Trophoblast cell (in vitro differentiated cells and primary cell): ENCODE data around the gene MRM3.
A peak's percentile ranks its signal among the peaks of the same experiment; 100 is the strongest.
"Not testable (repeated sequence)": the region's sequence is repeated elsewhere in the genome, so short reads cannot be mapped to it uniquely, and the experiment has no call there.

Source experiments
- DNase-seq, 2 donors: peaks; one replicate each; pipeline ENCODE4 v3.0.0-alpha.2; 2016
- H2AFZ ChIP-seq: 2 replicates; pipeline ENCODE4 v1.6.1; 2013; ENCODE audit warnings: low read length, moderate library complexity, mild to moderate bottlenecking; ENCODE audit not compliant: insufficient read depth, poor library complexity
- H2AK5ac ChIP-seq: 2 replicates; pipeline ENCODE4 v1.6.1; 2013; ENCODE audit warnings: mild to moderate bottlenecking, low read length
- H2BK120ac ChIP-seq: 2 replicates; pipeline ENCODE4 v1.6.1; 2013; ENCODE audit warnings: low read length, mild to moderate bottlenecking, moderate library complexity; ENCODE audit not compliant: insufficient read depth, poor library complexity
- H2BK12ac ChIP-seq: 2 replicates; pipeline ENCODE4 v1.6.1; 2013; ENCODE audit warnings: mild to moderate bottlenecking, low read length, moderate library complexity
- H2BK5ac ChIP-seq: 2 replicates; pipeline ENCODE4 v1.6.1; 2013; ENCODE audit warnings: low read length, low read depth, moderate library complexity, mild to moderate bottlenecking; ENCODE audit not compliant: poor library complexity
- H3K14ac ChIP-seq: 2 replicates; pipeline ENCODE4 v1.6.1; 2013; ENCODE audit warnings: mild to moderate bottlenecking, low read length
- H3K18ac ChIP-seq: 2 replicates; pipeline ENCODE4 v1.6.1; 2013; ENCODE audit warnings: mild to moderate bottlenecking, low read length
- H3K23ac ChIP-seq: 2 replicates; pipeline ENCODE4 v1.6.1; 2013; ENCODE audit warnings: low read length
- H3K27ac ChIP-seq: 2 replicates; pipeline ENCODE4 v1.5.1; 2013; ENCODE audit warnings: low read depth, mild to moderate bottlenecking, inconsistent platforms, low read length, moderate library complexity
- H3K27me3 ChIP-seq: 2 replicates; pipeline ENCODE4 v1.6.1; 2013; ENCODE audit warnings: inconsistent platforms, mild to moderate bottlenecking, low read length, moderate library complexity; ENCODE audit not compliant: insufficient read depth
- H3K36me3 ChIP-seq, 2 experiments: 1 replicate in 1 of 2; 2 replicates in 1 of 2; pipeline ENCODE4 v1.6.1; 2013; ENCODE audit warnings: low read length in 2 of 2, mild to moderate bottlenecking in 2 of 2, moderate library complexity in 1 of 2; ENCODE audit not compliant: insufficient read depth in 2 of 2, control insufficient read depth in 1 of 2
- H3K4ac ChIP-seq: 2 replicates; pipeline ENCODE4 v1.6.1; 2013; ENCODE audit warnings: low read depth, mild to moderate bottlenecking, low read length, moderate library complexity
- H3K4me1 ChIP-seq, 2 experiments: 1 replicate in 1 of 2; 2 replicates in 1 of 2; pipeline ENCODE4 v1.6.1; 2013; ENCODE audit warnings: low read length in 2 of 2, mild to moderate bottlenecking in 2 of 2, moderate library complexity in 1 of 2; ENCODE audit not compliant: insufficient read depth in 2 of 2, control insufficient read depth in 1 of 2
- H3K4me2 ChIP-seq: 2 replicates; pipeline ENCODE4 v1.6.1; 2013; ENCODE audit warnings: inconsistent platforms, mild to moderate bottlenecking, low read length, moderate library complexity
- H3K4me3 ChIP-seq: 2 replicates; pipeline ENCODE4 v1.5.1; 2013; ENCODE audit warnings: mild to moderate bottlenecking, low read depth, low read length, inconsistent platforms
- H3K79me1 ChIP-seq: one replicate; pipeline ENCODE4 v1.6.1; 2013; ENCODE audit warnings: low read length
- H3K79me2 ChIP-seq: 2 replicates; pipeline ENCODE4 v1.6.1; 2013; ENCODE audit warnings: low read length, mild to moderate bottlenecking; ENCODE audit not compliant: control insufficient read depth, insufficient read depth, poor library complexity
- H3K9ac ChIP-seq: 2 replicates; pipeline ENCODE4 v1.6.1; 2013; ENCODE audit warnings: mild to moderate bottlenecking, low read length
- H3K9me3 ChIP-seq: 2 replicates; pipeline ENCODE4 v1.6.1; 2013; ENCODE audit warnings: low read depth, mild to moderate bottlenecking, control low read depth, inconsistent platforms, low read length; ENCODE audit not compliant: insufficient read depth
- H4K12ac ChIP-seq: 2 replicates; pipeline ENCODE4 v1.6.1; 2013; ENCODE audit warnings: low read depth, mild to moderate bottlenecking, low read length, moderate library complexity
- H4K8ac ChIP-seq: 2 replicates; pipeline ENCODE4 v1.6.1; 2013; ENCODE audit warnings: low read depth, mild to moderate bottlenecking, low read length, moderate library complexity
- H4K91ac ChIP-seq: one replicate; pipeline ENCODE4 v1.6.1; 2013; ENCODE audit warnings: low read depth, mild to moderate bottlenecking, low read length, moderate library complexity
- WGBS: extraction: QIAGEN DNeasy Blood & Tissue Kit; methylation state at CpG from one replicate; pipeline ENCODE4 v1.1.7; 2013; ENCODE audit warnings: missing lambda C conversion rate; ENCODE audit not compliant: insufficient read length, insufficient coverage; ENCODE audit errors: extremely low coverage; 5-methylcytosine and 5-hydroxymethylcytosine counted together

MRM3 gene

GRCh38 chr17:752620-753219 is 29.4 kb upstream of the MRM3 start:
- Histone ChIP-seq H2BK12ac (peak overlapping the region; percentile 33), H2AK5ac (peak overlapping the region; percentile 80), H3K23ac (no peak overlapping the region), H3K4me1 (peaks cover 9 to 11% of the 10 kb centered on the region in 2 experiments), H3K4ac (peak overlapping the region; percentile 66), H3K9me3 (peaks cover 5% of the 10 kb centered on the region), H4K8ac (peak overlapping the region; percentile 97), H4K12ac (peak overlapping the region; percentile 95), H2BK5ac (peak overlapping the region; percentile 29), H3K79me2 (peaks cover 14% of the 10 kb centered on the region), H3K9ac (peak overlapping the region; percentile 11), H3K4me2 (peak overlapping the region; percentile 76), H3K27ac (no peak overlapping the region), H2AFZ (peak overlapping the region; percentile 85), H2BK120ac (peak overlapping the region; percentile 40), H3K18ac (peak overlapping the region; percentile 84), H3K27me3 (no peaks in the 10 kb centered on the region), H3K14ac (peak overlapping the region; percentile 89), H3K79me1 (peaks cover 11% of the 10 kb centered on the region), H3K4me3 (peak overlapping the region; percentile 97), H3K36me3 (peaks cover 11 to 13% of the 10 kb centered on the region in 2 experiments), H4K91ac (peak overlapping the region; percentile 89)
- WGBS = no CpG with 5 or more reads among the region's 43 CpGs
- DNase-seq = peak in 1 of 2 donors; percentile 16

GRCh38 chr17:753418-753817 is 28.7 kb upstream of the MRM3 start:
- peaks cover 9 to 11% of the 10 kb centered on the region in 2 experiments for H3K4me1 ChIP-seq
- H4K8ac ChIP-seq = no peak overlapping the region
- no peak overlapping the region for H3K9ac ChIP-seq
- no peak overlapping the region for H3K4me3 ChIP-seq
- H3K14ac ChIP-seq = no peak overlapping the region
- H2BK5ac ChIP-seq = no peak overlapping the region
- no peaks in the 10 kb centered on the region for H3K27me3 ChIP-seq
- no peak overlapping the region for H4K12ac ChIP-seq
- no peak overlapping the region for H2BK120ac ChIP-seq
- H3K79me2 ChIP-seq = peaks cover 14% of the 10 kb centered on the region
- no peak overlapping the region for H2AK5ac ChIP-seq
- H3K36me3 ChIP-seq = peaks cover 5 to 9% of the 10 kb centered on the region in 2 experiments
- no peak overlapping the region for H4K91ac ChIP-seq
- H2AFZ ChIP-seq = no peak overlapping the region
- no peak for DNase-seq
- H2BK12ac ChIP-seq = no peak overlapping the region
- no peak overlapping the region for H3K4me2 ChIP-seq
- H3K27ac ChIP-seq = no peak overlapping the region
- no peak overlapping the region for H3K4ac ChIP-seq
- no CpG with 5 or more reads among the region's 13 CpGs for WGBS
- H3K18ac ChIP-seq = no peak overlapping the region
- H3K9me3 ChIP-seq = peaks cover 4% of the 10 kb centered on the region
- peaks cover 11% of the 10 kb centered on the region for H3K79me1 ChIP-seq
- no peak overlapping the region for H3K23ac ChIP-seq

DNA sequence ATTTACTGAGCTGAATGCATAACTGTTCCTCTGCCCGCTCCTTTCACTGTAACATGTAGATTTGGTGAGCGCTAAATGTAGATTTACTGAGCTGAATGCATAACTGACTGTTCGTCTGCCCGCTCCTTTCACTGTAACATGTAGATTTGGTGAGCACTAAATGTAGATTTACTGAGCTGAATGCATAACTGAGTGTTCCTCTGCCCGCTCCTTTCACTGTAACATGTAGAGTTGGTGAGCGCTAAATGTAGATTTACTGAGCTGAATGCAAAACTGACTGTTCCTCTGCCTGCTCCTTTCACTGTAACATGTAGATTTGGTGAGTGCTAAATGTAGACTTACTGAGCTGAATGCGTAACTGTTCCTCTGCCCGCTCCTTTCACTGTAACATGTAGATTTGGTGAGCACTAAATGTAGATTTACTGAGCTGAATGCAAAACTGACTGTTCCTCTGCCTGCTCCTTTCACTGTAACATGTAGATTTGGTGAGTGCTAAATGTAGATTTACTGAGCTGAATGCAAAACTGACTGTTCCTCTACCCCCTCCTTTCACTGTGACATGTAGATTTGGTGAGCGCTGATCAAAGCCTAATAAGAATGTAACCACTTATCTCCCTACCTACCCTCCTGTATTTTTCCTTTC is 26.7 kb upstream of the MRM3 start:
- not testable (repeated sequence) for H2BK5ac ChIP-seq, H2BK120ac ChIP-seq, H2AFZ ChIP-seq, H3K4ac ChIP-seq, H3K9me3 ChIP-seq, H3K14ac ChIP-seq, H3K23ac ChIP-seq, H2AK5ac ChIP-seq, DNase-seq, H3K4me3 ChIP-seq, H3K4me2 ChIP-seq, H3K18ac ChIP-seq, H4K8ac ChIP-seq, H3K27me3 ChIP-seq, H3K27ac ChIP-seq, H2BK12ac ChIP-seq, H3K9ac ChIP-seq, H4K91ac ChIP-seq, H4K12ac ChIP-seq
- Histone ChIP-seq H3K79me1 (peaks cover 11% of the 10 kb centered on the region), H3K79me2 (peaks cover 14% of the 10 kb centered on the region), H3K4me1 (peaks cover 9 to 11% of the 10 kb centered on the region in 2 experiments), H3K36me3 (peaks cover 8 to 12% of the 10 kb centered on the region in 2 experiments)
- no CpG with 5 or more reads among the region's 9 CpGs for WGBS

DNA sequence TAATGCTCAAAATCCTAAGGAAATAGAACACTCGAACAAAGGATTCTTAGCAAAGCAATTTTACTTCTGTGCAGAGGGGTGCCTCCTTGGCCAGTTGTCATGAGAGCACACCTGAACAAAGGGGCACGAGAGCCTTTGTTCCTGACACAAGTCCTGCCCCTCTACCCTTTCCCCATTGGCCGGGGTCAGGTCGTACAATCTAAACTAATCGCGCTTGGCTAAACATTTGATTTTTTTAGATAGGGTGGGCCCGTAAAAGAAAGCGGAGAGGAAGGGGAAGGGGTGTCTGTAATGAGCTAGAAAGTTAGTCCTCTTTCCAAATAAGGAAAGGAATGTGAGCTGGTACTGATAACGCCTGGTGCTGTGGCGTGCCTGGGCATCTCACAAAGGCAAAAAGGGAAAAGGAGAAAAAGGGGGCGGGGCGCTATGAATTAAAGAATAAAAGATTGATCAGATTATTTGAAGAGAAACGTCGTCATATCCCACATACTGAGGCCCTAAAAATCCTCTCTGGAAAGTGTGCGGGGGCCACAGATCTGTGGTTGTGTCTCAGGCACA is 26.1 kb upstream of the MRM3 start:
- H4K12ac ChIP-seq, H2AK5ac ChIP-seq, H3K27ac ChIP-seq, H3K4me2 ChIP-seq, H2AFZ ChIP-seq, H2BK120ac ChIP-seq, H2BK5ac ChIP-seq, H3K9me3 ChIP-seq, H3K4me3 ChIP-seq, H4K8ac ChIP-seq, H3K9ac ChIP-seq, DNase-seq, H3K23ac ChIP-seq, H3K14ac ChIP-seq, H3K4me1 ChIP-seq, H3K27me3 ChIP-seq, H4K91ac ChIP-seq, H3K18ac ChIP-seq, H2BK12ac ChIP-seq, H3K4ac ChIP-seq: not testable (repeated sequence)
- no CpG with 5 or more reads among the region's 15 CpGs for WGBS
- peaks cover 14% of the 10 kb centered on the region for H3K79me2 ChIP-seq
- H3K79me1 ChIP-seq = peaks cover 11% of the 10 kb centered on the region
- peaks cover 10 to 17% of the 10 kb centered on the region in 2 experiments for H3K36me3 ChIP-seq
